Liver (tissue), 3 donors: Measurements from ENCODE around the gene COMMD3.

Experiments
- SP1 ChIP-seq: IDR thresholded peaks from 2 replicates; pipeline ENCODE4 v1.6.1; 2018; ENCODE audit warnings: antibody characterized with exemption, mild to moderate bottlenecking
- TF ChIP-seq, protein P1 (sequence below): fragments of 150-350 bp; IDR thresholded peaks from 2 replicates; pipeline ENCODE4 v1.5.1; 2017; ENCODE audit warnings: improper control_type of control experiment, low read depth, low read length; ENCODE audit not compliant: missing input control
- donor health status: healthy.
- donor health status: healthy.

DNA sequence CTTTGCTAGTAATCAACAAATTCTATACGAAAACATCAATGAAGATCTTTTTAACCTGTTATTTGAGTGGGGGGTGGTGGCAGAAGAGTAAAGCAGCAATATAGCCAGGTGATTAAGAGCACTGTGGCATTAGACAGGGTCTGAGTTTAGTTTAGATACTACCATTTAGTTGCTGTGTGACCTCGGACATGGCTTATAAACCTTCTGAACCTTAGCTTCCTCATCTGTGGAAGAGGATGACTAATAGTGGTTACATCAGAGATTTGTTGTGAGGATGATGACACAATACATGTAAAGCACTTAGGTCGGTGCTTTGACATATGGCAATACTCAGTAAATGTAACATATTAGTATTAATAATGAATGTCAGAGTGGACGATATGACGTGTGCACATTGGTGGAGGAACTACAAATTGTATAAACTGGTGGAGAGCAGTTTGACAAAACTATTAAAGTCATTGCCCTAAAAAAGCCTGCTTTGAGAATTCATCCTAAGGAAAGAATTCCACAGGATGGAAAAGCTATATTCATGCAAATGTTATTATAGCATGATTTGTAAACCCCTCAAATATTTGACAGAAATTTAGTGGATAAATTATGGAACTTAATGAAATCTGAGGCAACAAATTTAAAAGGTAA, 53.4 kb downstream of the COMMD3 start:
- TF ChIP-seq, protein P1, sequence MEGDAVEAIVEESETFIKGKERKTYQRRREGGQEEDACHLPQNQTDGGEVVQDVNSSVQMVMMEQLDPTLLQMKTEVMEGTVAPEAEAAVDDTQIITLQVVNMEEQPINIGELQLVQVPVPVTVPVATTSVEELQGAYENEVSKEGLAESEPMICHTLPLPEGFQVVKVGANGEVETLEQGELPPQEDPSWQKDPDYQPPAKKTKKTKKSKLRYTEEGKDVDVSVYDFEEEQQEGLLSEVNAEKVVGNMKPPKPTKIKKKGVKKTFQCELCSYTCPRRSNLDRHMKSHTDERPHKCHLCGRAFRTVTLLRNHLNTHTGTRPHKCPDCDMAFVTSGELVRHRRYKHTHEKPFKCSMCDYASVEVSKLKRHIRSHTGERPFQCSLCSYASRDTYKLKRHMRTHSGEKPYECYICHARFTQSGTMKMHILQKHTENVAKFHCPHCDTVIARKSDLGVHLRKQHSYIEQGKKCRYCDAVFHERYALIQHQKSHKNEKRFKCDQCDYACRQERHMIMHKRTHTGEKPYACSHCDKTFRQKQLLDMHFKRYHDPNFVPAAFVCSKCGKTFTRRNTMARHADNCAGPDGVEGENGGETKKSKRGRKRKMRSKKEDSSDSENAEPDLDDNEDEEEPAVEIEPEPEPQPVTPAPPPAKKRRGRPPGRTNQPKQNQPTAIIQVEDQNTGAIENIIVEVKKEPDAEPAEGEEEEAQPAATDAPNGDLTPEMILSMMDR = no peak
- TF ChIP-seq SP1 = no peak
